ENCODE measurements around the gene SOX6.
"Not testable (repeated sequence)": the region's sequence is repeated elsewhere in the genome, so short reads cannot be mapped to it uniquely, and the experiment has no call there.

The SOX6 gene

GRCh38 chr11:16087886-16088285 lies 268.5 kb downstream of the SOX6 start:
- no peak for DNase-seq

GRCh38 chr11:16086229-16086819 lies 270.0 kb downstream of the SOX6 start:
- DNase-seq, result no peak

GRCh38 chr11:16082095-16083055 lies 274.0 kb downstream of the SOX6 start:
- no peak for DNase-seq

GRCh38 chr11:16081382-16082094 lies 274.8 kb downstream of the SOX6 start:
- DNase-seq, result no peak

- DNase-seq, result no peak
Measured at GRCh38 chr11:16080688-16081381, 275.5 kb downstream of the SOX6 start.

- no peak for DNase-seq
Measured at GRCh38 chr11:16078936-16079335, 277.4 kb downstream of the SOX6 start.

- no peak for DNase-seq
Measured at GRCh38 chr11:16070573-16070972, 285.8 kb downstream of the SOX6 start.

GRCh38 chr11:16067268-16067667 lies 289.1 kb downstream of the SOX6 start:
- not testable (repeated sequence) for DNase-seq

- DNase-seq, result no peak
Measured at GRCh38 chr11:16059332-16059731, 297.0 kb downstream of the SOX6 start.

GRCh38 chr11:16058671-16059070 lies 297.7 kb downstream of the SOX6 start:
- DNase-seq, result no peak

- DNase-seq, result no peak
Measured at GRCh38 chr11:16052750-16053149, 303.6 kb downstream of the SOX6 start.

- no peak for DNase-seq
Measured at GRCh38 chr11:16049611-16050010, 306.7 kb downstream of the SOX6 start.

GRCh38 chr11:16047073-16047472 lies 309.3 kb downstream of the SOX6 start:
- DNase-seq, result no peak

GRCh38 chr11:16043617-16044016 lies 312.7 kb downstream of the SOX6 start:
- no peak for DNase-seq

GRCh38 chr11:16041207-16041606 lies 315.1 kb downstream of the SOX6 start:
- DNase-seq, result no peak

- no peak for DNase-seq
Measured at GRCh38 chr11:16040151-16040550, 316.2 kb downstream of the SOX6 start.

- DNase-seq, result no peak
Measured at GRCh38 chr11:16037179-16037578, 319.2 kb downstream of the SOX6 start.

- no peak for DNase-seq
Measured at GRCh38 chr11:16036218-16036617, 320.1 kb downstream of the SOX6 start.

GRCh38 chr11:16034074-16034473 lies 322.3 kb downstream of the SOX6 start:
- DNase-seq, result no peak

- no peak for DNase-seq
Measured at GRCh38 chr11:16032974-16033373, 323.4 kb downstream of the SOX6 start.

GRCh38 chr11:16031210-16031609 lies 325.1 kb downstream of the SOX6 start:
- DNase-seq, result no peak

GRCh38 chr11:16030664-16031063 lies 325.7 kb downstream of the SOX6 start:
- DNase-seq, result no peak

GRCh38 chr11:16029151-16029550 lies 327.2 kb downstream of the SOX6 start:
- DNase-seq, result not testable (repeated sequence)
